Esophagus muscularis mucosa (tissue), 4 donors: ENCODE results near the gene TBC1D10B. TPM values are rescaled to one million over a fixed set of nuclear protein-coding genes. Genes with fewer than 3 reads are reported as not detected.

Experiments
- DNase-seq: peaks from one replicate; pipeline ENCODE4 v3.0.0-alpha.2; 2017; ENCODE audit errors: extremely low spot score
- H3K27ac ChIP-seq, 4 donors: fragments of 200-600 bp; sonication (generic); replicated peaks in 1 of 4; 1 replicate in 3 of 4; 2 replicates in 1 of 4; pipeline ENCODE4 v1.5.1; 2016 to 2019; ENCODE audit warnings: mild to moderate bottlenecking in 1 of 4
- H3K27me3 ChIP-seq, 4 donors: fragments of 200-600 bp; sonication (generic); one replicate each; pipeline versions ENCODE4 v1.5.1 to v1.6.0; 2016 to 2019
- H3K36me3 ChIP-seq, 4 donors: fragments of 200-600 bp; sonication (generic); one replicate each; pipeline ENCODE4 v1.5.1; 2016 to 2019
- H3K4me1 ChIP-seq, 4 donors: fragments of 200-600 bp; sonication (generic); one replicate each; pipeline ENCODE4 v1.5.1; 2016 to 2019
- H3K4me3 ChIP-seq, 4 donors: fragments of 200-600 bp; sonication (generic); 1 replicate in 2 of 4; 2 replicates in 2 of 4; pipeline ENCODE4 v1.5.1; 2016 to 2019; ENCODE audit warnings: mild to moderate bottlenecking in 4 of 4, moderate library complexity in 1 of 4
- H3K9me3 ChIP-seq, 4 donors: fragments of 200-600 bp; sonication (generic); 1 replicate in 3 of 4; 2 replicates in 1 of 4; pipeline ENCODE4 v1.5.1; 2016 to 2019
- EP300 ChIP-seq: sonication (generic); formaldehyde crosslinking; IDR thresholded peaks from one replicate; pipeline ENCODE4 v1.6.1; 2017; ENCODE audit warnings: antibody characterized with exemption
- POLR2A ChIP-seq: fragments of 450-650 bp; IDR thresholded peaks from one replicate; pipeline ENCODE4 v1.6.1; 2017; ENCODE audit warnings: antibody characterized with exemption, moderate library complexity, mild to moderate bottlenecking, low read depth
- POLR2AphosphoS5 ChIP-seq, 2 donors: sonication (generic); formaldehyde crosslinking; IDR thresholded peaks; one replicate each; pipeline ENCODE4 v1.6.1; 2017; ENCODE audit warnings: antibody characterized with exemption in 2 of 2
- WGBS: methylation state at CpG from one replicate; pipeline ENCODE4 v1.1.5; 2018; 5-methylcytosine and 5-hydroxymethylcytosine counted together
- intact Hi-C: fragments of 100-400 bp; cut with DNase I; formaldehyde crosslinking; loops from one replicate; pipeline ENCODE4 v1.15.1; 2023
- total RNA-seq, 4 donors: library from RNA; depleted of rRNA; stranded (reverse); fragments of >200 nt; gene quantifications; one replicate each; pipeline versions ENCODE4 v1.1.0 to v1.2.1, GENCODE V29; 2016
- TF ChIP-seq, protein P1 (sequence below), 3 experiments: fragments of 200-600 bp in 2 of 3; fragments of 450-650 bp in 1 of 3; sonication (generic) in 2 of 3; IDR thresholded peaks; one replicate each; pipeline ENCODE4 v1.5.1; 2017 to 2019; ENCODE audit warnings: antibody characterized with exemption in 3 of 3, mild to moderate bottlenecking in 2 of 3, moderate library complexity in 1 of 3

The TBC1D10B gene
- total RNA-seq, 4 donors from 2014 or later: 21.2 to 41.5 (median 29.4) TPM

DNA sequence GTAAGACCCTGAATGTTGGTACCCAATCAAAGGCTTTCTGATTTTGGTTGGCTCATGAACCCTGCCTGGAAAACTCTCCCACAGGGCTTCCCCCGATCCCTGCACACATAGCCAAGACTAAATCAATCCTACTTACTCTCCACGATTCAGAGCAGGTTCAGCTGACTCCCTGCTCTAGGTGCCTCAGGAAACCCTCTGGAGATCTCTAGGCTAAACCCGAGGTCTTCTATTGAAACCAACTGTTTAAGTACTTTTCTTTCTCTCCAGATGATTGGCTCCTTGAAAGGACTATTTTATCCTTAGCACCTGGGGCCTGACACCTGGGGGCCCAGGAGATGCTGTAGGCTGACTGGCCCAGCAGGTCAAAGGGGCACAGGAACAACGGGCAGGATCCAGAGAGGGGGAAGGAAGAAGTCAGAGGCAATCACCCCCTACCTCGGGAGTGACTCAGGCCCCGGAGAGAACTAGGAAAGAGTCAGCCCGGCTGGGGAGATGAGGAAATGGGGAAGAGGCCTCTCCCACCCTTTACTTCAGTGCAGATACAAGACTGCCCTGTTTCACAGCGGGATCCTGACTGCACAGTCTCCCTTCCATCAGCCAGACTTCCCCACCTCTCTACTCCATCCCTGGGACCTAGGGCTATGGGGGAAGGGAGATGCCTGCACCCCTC lies 2.0 kb downstream of the TBC1D10B start:
- Histone ChIP-seq H3K36me3 (peaks cover 10 to 33% (median 22%) of the 10 kb centered on the region in 4 donors), H3K9me3 (no peaks in the 10 kb centered on the region), H3K4me1 (peaks cover 37 to 55% (median 53%) of the 10 kb centered on the region in 4 donors), H3K27ac (peak overlapping the region; percentile 81 to 94 (median 86)), H3K4me3 (peak overlapping the region; percentile 87 to 96 (median 92)), H3K27me3 (no peaks in the 10 kb centered on the region)
- DNase-seq: no peak
- no peak for TF ChIP-seq POLR2AphosphoS5 (IDR thresholded peaks at IDR 0.05)
- TF ChIP-seq, protein P1, sequence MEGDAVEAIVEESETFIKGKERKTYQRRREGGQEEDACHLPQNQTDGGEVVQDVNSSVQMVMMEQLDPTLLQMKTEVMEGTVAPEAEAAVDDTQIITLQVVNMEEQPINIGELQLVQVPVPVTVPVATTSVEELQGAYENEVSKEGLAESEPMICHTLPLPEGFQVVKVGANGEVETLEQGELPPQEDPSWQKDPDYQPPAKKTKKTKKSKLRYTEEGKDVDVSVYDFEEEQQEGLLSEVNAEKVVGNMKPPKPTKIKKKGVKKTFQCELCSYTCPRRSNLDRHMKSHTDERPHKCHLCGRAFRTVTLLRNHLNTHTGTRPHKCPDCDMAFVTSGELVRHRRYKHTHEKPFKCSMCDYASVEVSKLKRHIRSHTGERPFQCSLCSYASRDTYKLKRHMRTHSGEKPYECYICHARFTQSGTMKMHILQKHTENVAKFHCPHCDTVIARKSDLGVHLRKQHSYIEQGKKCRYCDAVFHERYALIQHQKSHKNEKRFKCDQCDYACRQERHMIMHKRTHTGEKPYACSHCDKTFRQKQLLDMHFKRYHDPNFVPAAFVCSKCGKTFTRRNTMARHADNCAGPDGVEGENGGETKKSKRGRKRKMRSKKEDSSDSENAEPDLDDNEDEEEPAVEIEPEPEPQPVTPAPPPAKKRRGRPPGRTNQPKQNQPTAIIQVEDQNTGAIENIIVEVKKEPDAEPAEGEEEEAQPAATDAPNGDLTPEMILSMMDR (IDR thresholded peaks at IDR 0.05): no peak
- TF ChIP-seq EP300: no peak
- TF ChIP-seq POLR2A: no peak
- intact Hi-C loops: no loop called here
- 3% methylated on average over 8 of the region's 8 CpGs for WGBS

DNA sequence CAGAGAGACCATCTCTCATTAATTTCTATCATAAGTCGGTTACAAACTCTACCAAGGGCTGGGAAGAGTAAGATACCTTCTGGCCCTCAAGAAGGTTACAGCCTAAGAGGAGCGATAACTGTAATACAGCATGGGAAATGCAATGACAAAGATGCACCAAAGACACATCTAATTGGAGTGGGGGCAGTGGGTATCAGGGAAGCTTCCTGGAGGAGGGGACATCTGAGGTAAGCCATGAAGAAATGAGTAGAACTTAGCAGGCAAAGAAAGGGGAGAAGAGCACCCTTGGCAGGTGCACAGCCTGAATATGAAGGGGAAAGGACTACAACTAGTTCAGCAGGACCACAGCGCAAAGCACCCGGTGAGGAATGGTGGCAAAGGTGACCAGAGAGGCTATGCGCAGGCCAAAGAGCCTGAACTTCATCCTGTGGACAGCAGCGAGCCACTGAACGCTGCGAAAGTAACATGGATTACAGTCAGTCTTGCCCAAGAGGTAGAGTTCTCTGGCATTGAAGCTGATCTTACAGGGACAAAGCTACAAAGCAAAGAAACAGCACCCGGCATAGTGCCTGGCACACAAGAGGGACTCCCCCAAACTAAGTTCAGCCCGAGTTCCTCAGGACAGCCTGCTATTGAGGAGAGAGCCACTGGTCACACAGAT lies 2.8 kb downstream of the TBC1D10B start:
- intact Hi-C loops: no loop called here
- peaks cover 10 to 41% (median 29%) of the 10 kb centered on the region in 4 donors for H3K36me3 ChIP-seq
- peak overlapping the region; percentile 87 to 96 (median 92) for H3K4me3 ChIP-seq
- DNase-seq: no peak
- WGBS: 68% methylated on average over 9 of the region's 10 CpGs
- no peaks in the 10 kb centered on the region for H3K27me3 ChIP-seq
- TF ChIP-seq POLR2A (no peak), EP300 (no peak), POLR2AphosphoS5 (IDR thresholded peaks at IDR 0.05) (no peak)
- TF ChIP-seq, protein P1 (IDR thresholded peaks at IDR 0.05): no peak
- no peaks in the 10 kb centered on the region for H3K9me3 ChIP-seq
- H3K27ac ChIP-seq: peak overlapping the region; percentile 81 to 94 (median 86)
- peaks cover 37 to 55% (median 53%) of the 10 kb centered on the region in 4 donors for H3K4me1 ChIP-seq

DNA sequence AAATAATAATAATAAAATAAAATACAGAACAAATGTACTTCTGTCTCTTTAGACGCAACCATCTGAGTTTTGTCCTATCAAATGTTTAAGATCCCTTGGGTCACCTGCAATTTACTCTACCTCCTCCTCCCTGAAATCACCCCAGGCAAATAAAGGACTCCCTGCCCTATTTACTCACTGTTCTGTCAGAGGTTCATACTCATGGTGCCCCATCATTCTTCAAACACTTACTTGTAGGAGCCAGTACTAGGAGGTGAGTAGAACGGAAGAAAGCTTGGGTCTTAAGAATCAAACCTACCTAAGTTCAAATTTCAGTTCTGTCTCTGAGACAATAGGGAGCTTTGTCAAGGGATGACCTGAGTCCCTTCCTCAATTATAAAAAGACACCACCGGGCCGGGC lies 3.8 kb downstream of the TBC1D10B start:
- Histone ChIP-seq H3K9me3 (no peaks in the 10 kb centered on the region), H3K36me3 (peaks cover 10 to 51% (median 36%) of the 10 kb centered on the region in 4 donors), H3K4me3 (peak overlapping the region in 1 of 4 donors; percentile 96), H3K4me1 (peaks cover 29 to 54% (median 50%) of the 10 kb centered on the region in 4 donors), H3K27ac (peak overlapping the region in 1 of 4 donors; percentile 9), H3K27me3 (no peaks in the 10 kb centered on the region)
- WGBS: 82% methylated on average over 4 of the region's 4 CpGs
- intact Hi-C loops: no loop called here
- no peak for DNase-seq
- TF ChIP-seq POLR2A: no peak
- TF ChIP-seq, protein P1 (IDR thresholded peaks at IDR 0.05): no peak
- TF ChIP-seq EP300: no peak
- TF ChIP-seq POLR2AphosphoS5 (IDR thresholded peaks at IDR 0.05): no peak

DNA sequence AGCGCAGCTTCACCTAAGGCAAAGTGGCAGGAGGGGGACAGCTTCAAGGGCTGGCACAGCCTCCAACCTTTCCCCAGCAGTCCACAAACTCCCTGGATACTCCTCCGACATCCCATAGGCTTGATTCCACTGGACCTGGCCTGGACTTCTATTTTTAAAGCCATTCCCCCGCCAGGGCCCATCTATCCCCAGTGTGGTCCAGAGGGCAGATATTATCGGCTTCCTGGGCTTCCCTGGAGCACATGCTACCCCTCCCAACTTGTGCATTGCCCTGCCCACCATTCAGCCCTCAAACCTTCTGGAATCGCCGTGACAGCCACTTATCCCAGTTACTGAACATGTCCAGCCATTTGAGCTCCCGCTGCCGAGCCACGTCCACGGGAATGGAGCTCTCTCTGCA lies 5.1 kb downstream of the TBC1D10B start:
- Histone ChIP-seq H3K27ac (no peak overlapping the region), H3K4me1 (peaks cover 26 to 48% (median 45%) of the 10 kb centered on the region in 4 donors), H3K36me3 (peaks cover 10 to 64% (median 49%) of the 10 kb centered on the region in 4 donors), H3K27me3 (no peaks in the 10 kb centered on the region), H3K9me3 (no peaks in the 10 kb centered on the region), H3K4me3 (no peak overlapping the region)
- TF ChIP-seq POLR2A (no peak), EP300 (no peak), POLR2AphosphoS5 (IDR thresholded peaks at IDR 0.05) (no peak)
- TF ChIP-seq, protein P1 (IDR thresholded peaks at IDR 0.05): no peak
- WGBS: 75% methylated on average over 10 of the region's 10 CpGs
- intact Hi-C loops: no loop called here
- no peak for DNase-seq
